HG03064 (cell line): ENCODE results near the gene PSAT1.

Source experiments
- ATAC-seq: cut with Tn5 transposase; IDR thresholded peaks from one replicate; pipeline ENCODE4 v1.9.1; 2021; ENCODE audit warnings: low read depth; ENCODE audit not compliant: unreplicated experiment

The PSAT1 gene

GRCh38 chr9:78314953-78315870, 18.3 kb downstream of the PSAT1 start:
- ATAC-seq = no peak

DNA sequence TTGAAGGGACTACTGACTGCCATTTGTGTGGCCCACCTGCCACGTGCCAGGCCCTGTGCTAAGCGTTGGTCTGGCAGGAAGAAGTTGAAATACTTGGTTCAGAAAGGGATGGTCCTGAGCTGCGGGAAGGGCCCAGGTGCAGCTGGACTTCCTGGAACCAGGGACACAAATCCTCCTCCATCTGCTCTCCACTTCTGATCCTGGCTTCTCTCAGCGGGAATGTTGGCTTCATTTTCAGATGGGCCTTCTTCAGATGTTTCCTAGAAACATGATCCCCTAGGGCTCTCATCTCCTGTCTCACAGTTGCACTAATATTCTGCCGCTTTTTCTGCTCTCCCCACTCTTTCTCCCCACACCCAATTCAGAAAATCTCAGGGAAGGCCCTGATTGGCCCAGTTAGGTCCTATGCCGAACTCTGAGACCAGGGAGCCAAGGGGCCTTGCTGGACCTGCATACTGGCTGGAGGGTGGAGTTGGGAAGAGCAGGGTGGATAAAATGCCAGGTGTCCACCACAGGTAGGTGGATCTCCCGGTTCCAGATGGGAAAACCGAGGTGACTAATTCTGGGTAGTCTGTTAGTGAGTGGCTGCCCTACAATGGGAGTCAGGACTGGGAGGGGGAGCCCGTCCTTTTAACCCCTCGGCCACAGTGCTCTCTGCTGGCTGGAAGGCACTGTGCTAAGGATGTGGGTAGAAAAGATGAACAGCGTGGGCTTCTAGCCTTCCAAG, 19.4 kb downstream of the PSAT1 start:
- no peak for ATAC-seq

DNA sequence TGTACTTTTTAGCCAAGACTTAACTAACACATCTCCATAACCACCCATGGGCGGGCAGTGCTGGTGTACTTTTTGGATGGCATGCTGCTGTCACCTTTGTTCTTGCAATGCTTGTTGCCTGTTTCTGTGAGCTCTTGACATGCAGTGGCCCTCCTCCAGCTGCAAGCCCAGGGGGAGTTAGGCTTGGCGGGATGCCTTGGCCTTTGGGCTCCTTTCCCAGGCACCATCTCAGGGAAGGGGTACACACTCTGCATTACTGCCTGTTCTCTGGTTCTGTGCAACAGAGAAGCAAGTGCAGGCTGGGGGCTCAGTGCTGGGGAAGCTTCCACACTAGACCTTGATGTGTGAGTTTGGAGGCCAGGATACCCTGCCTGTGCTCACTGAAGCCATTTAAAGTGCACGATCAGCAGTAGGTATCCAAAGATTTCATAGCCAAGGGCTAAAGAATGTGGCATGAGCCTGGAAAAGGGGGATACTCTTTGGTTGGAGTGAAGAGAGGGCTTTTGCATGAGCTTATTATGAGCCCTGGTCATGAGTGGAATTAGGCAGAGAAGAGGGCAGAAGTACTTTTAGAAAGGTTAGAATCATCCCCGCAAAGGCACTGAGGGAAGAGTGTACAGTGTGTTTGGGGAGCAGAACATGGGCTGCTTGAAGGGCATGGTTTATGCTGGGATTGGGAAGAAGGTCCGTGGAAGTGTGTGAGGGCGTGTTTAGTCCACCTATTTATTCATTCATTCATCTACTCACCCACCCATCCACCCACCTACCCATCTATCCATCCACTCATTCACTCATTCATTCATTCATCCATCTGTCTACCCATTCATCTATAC, 22.5 kb downstream of the PSAT1 start:
- no peak for ATAC-seq

GRCh38 chr9:78320030-78320693, 23.2 kb downstream of the PSAT1 start:
- ATAC-seq = no peak

DNA sequence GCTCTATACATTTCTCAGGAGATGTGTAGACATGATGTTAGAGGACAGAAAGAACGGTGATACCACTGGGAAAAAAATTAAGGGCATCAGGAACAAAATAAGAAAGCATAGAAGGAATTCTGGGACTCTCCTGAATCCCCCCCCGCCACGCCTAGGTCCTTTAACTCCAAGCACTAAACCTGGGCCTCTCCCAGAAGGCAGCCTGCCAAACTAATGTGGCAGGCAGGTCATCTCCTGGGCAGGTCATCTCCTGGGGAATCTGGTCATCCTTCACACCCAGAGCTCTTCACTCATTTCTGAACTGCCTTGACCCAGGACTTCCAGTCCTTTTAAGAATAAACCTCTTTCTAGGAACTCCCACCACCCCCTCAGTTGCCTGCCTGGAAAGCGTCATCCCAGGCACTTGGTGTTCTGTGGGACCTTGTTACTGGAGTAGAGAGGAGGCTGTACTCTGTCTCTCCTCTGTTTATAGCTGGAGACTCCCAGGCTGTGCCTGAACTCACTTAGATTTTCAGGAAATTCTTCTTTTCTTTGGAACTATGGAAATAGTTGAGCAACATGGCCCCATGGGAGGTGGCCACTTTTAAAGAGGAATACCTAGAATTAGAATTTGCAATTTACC, 24.1 kb downstream of the PSAT1 start:
- ATAC-seq = no peak

GRCh38 chr9:78321505-78321904, 24.6 kb downstream of the PSAT1 start:
- ATAC-seq = no peak

GRCh38 chr9:78324068-78324650, 27.2 kb downstream of the PSAT1 start:
- no peak for ATAC-seq

GRCh38 chr9:78324682-78325081, 27.8 kb downstream of the PSAT1 start:
- no peak for ATAC-seq

GRCh38 chr9:78325343-78325742, 28.4 kb downstream of the PSAT1 start:
- ATAC-seq = no peak

DNA sequence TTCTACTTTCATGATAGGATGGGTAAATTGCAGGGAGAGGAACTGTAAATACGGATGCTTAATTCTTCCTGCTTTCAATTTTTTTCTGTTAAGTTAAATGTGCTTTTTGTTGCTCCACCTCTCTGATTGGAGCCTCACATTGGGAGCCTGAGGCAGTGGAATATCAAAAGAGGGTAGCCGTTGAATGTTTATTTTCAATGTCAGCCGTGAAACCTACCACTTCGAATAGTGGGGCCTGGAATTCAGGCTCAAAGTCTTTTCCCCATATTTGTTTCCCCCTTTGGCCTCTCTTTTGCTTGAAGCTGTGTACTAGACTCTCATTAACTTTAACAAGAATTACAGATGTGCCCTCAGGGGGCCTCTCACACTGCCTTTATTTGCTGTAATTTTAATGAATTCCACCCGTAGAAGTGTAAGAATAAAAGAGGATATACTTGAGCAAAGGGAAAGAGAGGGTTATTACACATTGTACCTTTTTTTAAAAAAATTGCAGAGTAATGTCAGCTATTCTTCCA, 29.0 kb downstream of the PSAT1 start:
- ATAC-seq = no peak

GRCh38 chr9:78326564-78326963, 29.6 kb downstream of the PSAT1 start:
- ATAC-seq = no peak

- no peak for ATAC-seq
These were observed 35.5 kb downstream of the PSAT1 start for GRCh38 chr9:78332381-78332780.

GRCh38 chr9:78348848-78349247, 51.9 kb downstream of the PSAT1 start:
- no peak for ATAC-seq

GRCh38 chr9:78351816-78352215, 54.9 kb downstream of the PSAT1 start:
- no peak for ATAC-seq

GRCh38 chr9:78354324-78354973, 57.5 kb downstream of the PSAT1 start:
- ATAC-seq = no peak

DNA sequence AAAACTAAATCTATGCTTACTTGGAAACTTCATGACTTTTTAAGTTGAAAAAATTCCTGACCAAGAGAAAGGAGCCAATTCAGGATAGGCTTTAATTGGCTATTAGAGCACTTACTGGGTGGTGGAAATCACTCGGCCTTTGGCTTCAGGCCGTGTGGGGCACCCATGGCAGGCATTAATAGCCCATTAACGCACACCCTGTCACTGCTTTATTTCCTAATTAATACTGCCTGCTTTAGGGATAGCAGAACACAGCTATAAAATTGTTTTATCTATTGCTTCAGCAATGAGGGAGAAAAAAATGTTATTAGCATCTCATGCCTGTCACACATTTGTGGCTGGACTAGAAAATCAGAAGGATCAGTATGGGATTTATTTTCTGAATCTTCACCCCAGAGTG, 58.1 kb downstream of the PSAT1 start:
- no peak for ATAC-seq

DNA sequence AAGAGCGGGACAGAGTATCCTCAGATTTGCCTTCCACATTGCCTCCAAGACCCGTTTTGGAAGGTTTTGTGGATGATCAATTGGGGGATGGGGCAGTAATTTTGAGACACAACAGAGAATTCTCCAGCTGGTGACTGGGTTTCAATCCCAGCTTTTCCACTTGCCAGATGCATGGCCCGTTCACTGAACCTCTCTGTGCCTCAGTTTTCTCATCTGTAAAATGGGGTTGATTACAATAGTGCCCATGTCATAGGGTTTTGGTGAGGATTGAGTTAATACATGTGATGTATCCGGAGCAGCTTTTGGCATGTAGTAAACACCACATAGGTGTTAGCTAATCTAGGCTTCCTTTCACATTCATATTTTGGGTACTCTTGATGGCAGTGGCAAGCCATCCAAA, 59.7 kb downstream of the PSAT1 start:
- no peak for ATAC-seq

DNA sequence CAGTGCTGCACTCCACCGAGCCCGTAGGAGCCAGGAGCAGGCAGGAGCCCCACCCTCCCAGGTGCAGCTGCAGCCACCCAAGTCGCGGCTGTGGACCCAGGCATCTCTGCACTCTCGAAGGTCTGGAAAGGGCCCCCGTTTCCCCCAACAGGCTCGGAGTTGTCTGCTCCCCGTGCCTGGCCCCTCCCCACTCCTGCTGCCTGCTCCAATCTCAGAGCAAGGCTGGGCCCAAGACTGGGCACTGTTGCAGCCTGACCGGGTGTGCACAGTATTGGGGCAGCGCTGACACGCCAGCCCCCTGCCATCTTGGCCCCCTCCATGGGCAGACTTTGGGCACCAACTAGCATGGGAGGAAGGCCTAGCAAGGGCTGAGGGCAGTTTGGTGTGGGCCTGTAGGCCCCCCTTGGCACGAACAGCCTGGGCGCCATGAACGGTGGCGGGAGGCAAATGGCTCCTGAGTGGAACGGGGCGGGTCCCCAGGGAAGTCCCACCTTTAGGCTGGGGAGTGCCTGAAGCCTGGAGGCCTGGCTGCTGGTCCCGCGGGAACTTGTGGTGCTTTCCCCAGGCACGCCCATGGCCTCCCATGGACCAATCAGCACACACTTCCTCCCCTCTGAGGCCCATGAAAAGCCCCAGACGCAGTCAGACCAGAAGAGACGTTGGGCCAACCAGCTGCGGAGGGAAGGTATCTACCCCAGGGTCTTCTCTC, 60.4 kb downstream of the PSAT1 start:
- no peak for ATAC-seq
